B cell (primary cell): ENCODE results near the gene RFPL4AL1. TPM values are rescaled to one million over a fixed set of nuclear protein-coding genes. Genes with fewer than 3 reads are reported as not detected.

Experiments
- ATAC-seq: fragments of 200-7000 bp; cut with Tn5 transposase; one replicate; pipeline ENCODE4 v1.10.0; 2021; ENCODE audit warnings: low read depth, mild to moderate bottlenecking, moderate number of reproducible peaks, moderate library complexity
- CTCF ChIA-PET: fragments of 350-600 bp; sonication (Branson Sonifier 250); formaldehyde crosslinking; loops from one replicate; lab custom pipeline; 2021; ENCODE audit warnings: antibody characterized with exemption, inconsistent platforms; lab: Charles Lee
- POLR2A ChIA-PET: fragments of 350-600 bp; sonication (Branson Sonifier 250); formaldehyde crosslinking; loops from one replicate; lab custom pipeline; 2021; ENCODE audit warnings: antibody characterized with exemption; lab: Charles Lee
- DNase-seq: peaks from one replicate; pipeline ENCODE4 v3.0.0; 2013
- H2AFZ ChIP-seq: 2 replicates; pipeline ENCODE4 v1.6.1; 2012; ENCODE audit warnings: mild to moderate bottlenecking, low read depth, low read length; ENCODE audit not compliant: insufficient read depth, poor library complexity, severe bottlenecking
- H3K27ac ChIP-seq, 2 donors: 1 replicate in 1 of 2; 2 replicates in 1 of 2; pipeline ENCODE4 v1.5.1; 2012 to 2013; ENCODE audit warnings: low read length in 2 of 2, mild to moderate bottlenecking in 2 of 2, moderate library complexity in 1 of 2
- H3K27me3 ChIP-seq, 4 experiments: fragments of 200-600 bp in 1 of 4; sonication (generic) in 1 of 4; replicated peaks in 1 of 4; 1 replicate in 2 of 4; 2 replicates in 2 of 4; pipeline versions ENCODE4 v1.6.1 to v1.7.0; 2013 to 2016; ENCODE audit warnings: low read length in 3 of 4, mild to moderate bottlenecking in 2 of 4, mixed read lengths in 1 of 4, moderate library complexity in 1 of 4; ENCODE audit not compliant: insufficient read depth in 4 of 4, control insufficient read depth in 3 of 4; ENCODE audit errors: control extremely low read depth in 1 of 4
- H3K36me3 ChIP-seq, 2 experiments: replicated peaks in 1 of 2; 1 replicate in 1 of 2; 2 replicates in 1 of 2; pipeline versions ENCODE4 v1.6.1 to v1.7.1; 2013; ENCODE audit warnings: low read length in 1 of 2; ENCODE audit not compliant: insufficient read depth in 2 of 2, control insufficient read depth in 1 of 2; ENCODE audit errors: control extremely low read depth in 1 of 2, extremely low read depth in 1 of 2
- H3K4me1 ChIP-seq, 2 donors: fragments of 200-600 bp in 1 of 2; sonication (generic) in 1 of 2; 1 replicate in 1 of 2; 2 replicates in 1 of 2; pipeline versions ENCODE4 v1.5.1 to v1.6.1; 2013 to 2017; ENCODE audit warnings: low read length in 2 of 2; ENCODE audit not compliant: control insufficient read depth in 2 of 2, insufficient read depth in 2 of 2
- H3K4me2 ChIP-seq: replicated peaks from 2 replicates; pipeline ENCODE3; 2012; ENCODE audit warnings: mild to moderate bottlenecking, low read depth, low read length; ENCODE audit not compliant: poor library complexity, severe bottlenecking
- H3K4me3 ChIP-seq, 5 experiments: fragments of 200-600 bp in 1 of 5; sonication (generic) in 1 of 5; 1 replicate in 3 of 5; 2 replicates in 2 of 5; pipeline versions ENCODE4 v1.5.1 to v1.7.0; 2011 to 2016; ENCODE audit warnings: low read length in 4 of 5, mild to moderate bottlenecking in 4 of 5, low read depth in 2 of 5, control low read depth in 1 of 5, moderate library complexity in 1 of 5; ENCODE audit not compliant: insufficient read depth in 1 of 5; ENCODE audit errors: control extremely low read depth in 1 of 5, extremely low read depth in 1 of 5
- H3K79me2 ChIP-seq: fragments of 200-600 bp; sonication (generic); one replicate; pipeline ENCODE4 v1.6.0; 2016; ENCODE audit warnings: low read length; ENCODE audit not compliant: control insufficient read depth, insufficient read depth
- H3K9ac ChIP-seq: fragments of 200-600 bp; sonication (generic); 2 replicates; pipeline ENCODE4 v1.6.1; 2017; ENCODE audit warnings: mild to moderate bottlenecking, low read length, moderate library complexity
- H3K9me3 ChIP-seq, 3 donors: one replicate each; pipeline versions ENCODE4 v1.6.1 to v1.7.1; 2013; ENCODE audit warnings: low read length in 2 of 3; ENCODE audit not compliant: control insufficient read depth in 2 of 3, insufficient read depth in 1 of 3; ENCODE audit errors: control extremely low read depth in 1 of 3
- H4K20me1 ChIP-seq: 2 replicates; pipeline ENCODE4 v1.6.0; 2012; ENCODE audit warnings: mild to moderate bottlenecking, low read length; ENCODE audit not compliant: insufficient read depth, control insufficient read depth, poor library complexity, severe bottlenecking
- H3K27ac Mint-ChIP-seq: one replicate; pipeline ENCODE4 v1.8.0; 2021; ENCODE audit warnings: mixed read lengths
- H3K27me3 Mint-ChIP-seq: one replicate; pipeline ENCODE4 v1.8.0; 2021; ENCODE audit warnings: mixed read lengths
- H3K4me1 Mint-ChIP-seq: one replicate; pipeline ENCODE4 v1.8.0; 2021; ENCODE audit warnings: mixed read lengths
- H3K4me3 Mint-ChIP-seq: one replicate; pipeline ENCODE4 v1.8.0; 2021; ENCODE audit warnings: mixed read lengths
- H3K9me3 Mint-ChIP-seq: one replicate; pipeline ENCODE4 v1.8.0; 2022; ENCODE audit warnings: mixed read lengths; ENCODE audit not compliant: insufficient read depth
- EZH2 ChIP-seq: IDR thresholded peaks from 2 replicates; pipeline ENCODE4 v1.6.1; 2012; ENCODE audit warnings: borderline replicate concordance, low read depth, mild to moderate bottlenecking, moderate library complexity, low read length; ENCODE audit not compliant: insufficient read depth, poor library complexity, severe bottlenecking
- WGBS: methylation state at CpG from one replicate; pipeline ENCODE4 v1.1.5; 2013; ENCODE audit warnings: missing lambda C conversion rate; ENCODE audit not compliant: insufficient coverage; 5-methylcytosine and 5-hydroxymethylcytosine counted together
- intact Hi-C: fragments of 100-400 bp; cut with micrococcal nuclease; formaldehyde crosslinking; loops from one replicate; pipeline ENCODE4 v1.10.0; 2022
- polyA plus RNA-seq: library from polyadenylated mRNA; depleted of rRNA; stranded (reverse); fragments of >200 nt; gene quantifications from 2 replicates; pipeline ENCODE4 v1.2.3, GENCODE V29; 2012
- total RNA-seq, 2 donors: library from RNA; stranded (reverse); fragments of 120-200 nt in 1 of 2; gene quantifications; 1 replicate in 1 of 2; 2 replicates in 1 of 2; pipeline versions ENCODE4 v1.2.3 to v1.2.4, GENCODE V29; 2013 to 2022
- TF ChIP-seq, protein P1 (sequence below): fragments of 200-600 bp; IDR thresholded peaks from one replicate; pipeline ENCODE4 v1.8.0; 2022; ENCODE audit warnings: antibody characterized with exemption, mild to moderate bottlenecking

Gene RFPL4AL1
- total and polyA plus RNA-seq, 2 donors (not counting 1 experiment from before 2014, with no cell fraction given), result not detected

GRCh38 chr19:55809381-55810058 lies 40.6 kb downstream of the RFPL4AL1 start:
- Histone ChIP-seq H3K9ac (peak overlapping the region; percentile 47), H3K36me3 (no peaks in the 10 kb centered on the region), H3K27me3 (peaks cover 0 to 3% (median 0%) of the 10 kb centered on the region in 4 experiments), H3K4me2 (peak overlapping the region; percentile 57), H3K79me2 (no peaks in the 10 kb centered on the region), H3K9me3 (peaks cover 0 to 4% (median 0%) of the 10 kb centered on the region in 3 donors), H3K4me1 (peaks cover 4 to 9% of the 10 kb centered on the region in 2 donors), H2AFZ (peak overlapping the region; percentile 78), H4K20me1 (no peaks in the 10 kb centered on the region), H3K27ac (no peak overlapping the region), H3K4me3 (peak overlapping the region in 2 of 5 experiments; percentile 24 to 25)
- Mint-ChIP-seq H3K4me3 (peak overlapping the region; percentile 72), H3K27me3 (peaks cover 26% of the 10 kb centered on the region), H3K9me3 (peaks cover 3% of the 10 kb centered on the region), H3K27ac (peak overlapping the region; percentile 80), H3K4me1 (peaks cover 10% of the 10 kb centered on the region)
- WGBS, result 47% methylated on average over 17 of the region's 20 CpGs
- POLR2A ChIA-PET, result interaction anchor here (0.6 to 0.9 kb wide), 3 partner anchors 155 to 333 kb away, joined by 3 to 4 read pairs (median 3); partner anchors contain the start of gene U2AF2
- peak; percentile 91 for ATAC-seq
- no peak for TF ChIP-seq EZH2
- TF ChIP-seq, protein P1, sequence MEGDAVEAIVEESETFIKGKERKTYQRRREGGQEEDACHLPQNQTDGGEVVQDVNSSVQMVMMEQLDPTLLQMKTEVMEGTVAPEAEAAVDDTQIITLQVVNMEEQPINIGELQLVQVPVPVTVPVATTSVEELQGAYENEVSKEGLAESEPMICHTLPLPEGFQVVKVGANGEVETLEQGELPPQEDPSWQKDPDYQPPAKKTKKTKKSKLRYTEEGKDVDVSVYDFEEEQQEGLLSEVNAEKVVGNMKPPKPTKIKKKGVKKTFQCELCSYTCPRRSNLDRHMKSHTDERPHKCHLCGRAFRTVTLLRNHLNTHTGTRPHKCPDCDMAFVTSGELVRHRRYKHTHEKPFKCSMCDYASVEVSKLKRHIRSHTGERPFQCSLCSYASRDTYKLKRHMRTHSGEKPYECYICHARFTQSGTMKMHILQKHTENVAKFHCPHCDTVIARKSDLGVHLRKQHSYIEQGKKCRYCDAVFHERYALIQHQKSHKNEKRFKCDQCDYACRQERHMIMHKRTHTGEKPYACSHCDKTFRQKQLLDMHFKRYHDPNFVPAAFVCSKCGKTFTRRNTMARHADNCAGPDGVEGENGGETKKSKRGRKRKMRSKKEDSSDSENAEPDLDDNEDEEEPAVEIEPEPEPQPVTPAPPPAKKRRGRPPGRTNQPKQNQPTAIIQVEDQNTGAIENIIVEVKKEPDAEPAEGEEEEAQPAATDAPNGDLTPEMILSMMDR, result peak; percentile 78
- DNase-seq, result peak; percentile 83
- intact Hi-C loops, result loop anchor here (1.0 kb wide), 2 partner anchors 106 to 131 kb away; no protein-coding TSS in a partner anchor
- CTCF ChIA-PET, result interaction anchor here (0.6 to 5.4 kb wide), 19 partner anchors 9 to 467 kb away, joined by 3 to 107 read pairs (median 4); partner anchors contain the start of genes CCDC106, SHISA7 and ZNF784

- no peak overlapping the region for H3K4me2 ChIP-seq
- 60% methylated on average over 1 of the region's 3 CpGs for whole genome bisulfite sequencing
- TF ChIP-seq, protein P1, result no peak
- no peak for TF ChIP-seq EZH2
- Mint-ChIP-seq H3K4me1 (peaks cover 10% of the 10 kb centered on the region), H3K9me3 (peaks cover 3% of the 10 kb centered on the region), H3K27ac (no peak overlapping the region), H3K27me3 (peaks cover 30% of the 10 kb centered on the region), H3K4me3 (no peak overlapping the region)
- peaks cover 4 to 9% of the 10 kb centered on the region in 2 donors for H3K4me1 ChIP-seq
- DNase-seq (no peak), ATAC-seq (no peak)
- intact Hi-C loops, result no loop called here
- H3K79me2 ChIP-seq, result no peaks in the 10 kb centered on the region
- no peak overlapping the region for H3K27ac ChIP-seq
- H2AFZ ChIP-seq, result no peak overlapping the region
- no peaks in the 10 kb centered on the region for H4K20me1 ChIP-seq
- peaks cover 0 to 3% (median 0%) of the 10 kb centered on the region in 4 experiments for H3K27me3 ChIP-seq
- ChIA-PET CTCF (interaction anchor here (5.4 kb wide), 1 partner anchor 179 kb away, joined by 107 read pairs; no protein-coding TSS in a partner anchor), POLR2A (no interaction called here)
- H3K9me3 ChIP-seq, result peaks cover 0 to 4% (median 0%) of the 10 kb centered on the region in 3 donors
- no peak overlapping the region for H3K4me3 ChIP-seq
- H3K36me3 ChIP-seq, result no peaks in the 10 kb centered on the region
- no peak overlapping the region for H3K9ac ChIP-seq
Measured at GRCh38 chr19:55811340-55811739, 42.4 kb downstream of the RFPL4AL1 start.
